Skeletal muscle tissue (tissue), 4 donors: ENCODE measurements around the gene S1PR4. TPM values are rescaled to one million over a fixed set of nuclear protein-coding genes. Genes with fewer than 3 reads are reported as not detected.
A peak's percentile ranks its signal among the peaks of the same experiment; 100 is the strongest.

Experiments
- H3K27ac ChIP-seq: one replicate; pipeline ENCODE4 v1.7.0; 2013; ENCODE audit warnings: mild to moderate bottlenecking, low read depth, low read length, inconsistent platforms
- H3K27me3 ChIP-seq, 3 donors: one replicate each; pipeline ENCODE4 v1.7.0; 2013; ENCODE audit warnings: low read length in 3 of 3; ENCODE audit not compliant: control insufficient read depth in 3 of 3, insufficient read depth in 3 of 3
- H3K36me3 ChIP-seq, 3 donors: one replicate each; pipeline ENCODE4 v1.7.0; 2013; ENCODE audit warnings: low read length in 3 of 3; ENCODE audit not compliant: control insufficient read depth in 3 of 3, insufficient read depth in 3 of 3
- H3K4me1 ChIP-seq, 3 donors: one replicate each; pipeline ENCODE4 v1.7.0; 2013; ENCODE audit warnings: low read length in 3 of 3, mild to moderate bottlenecking in 3 of 3; ENCODE audit not compliant: control insufficient read depth in 3 of 3, insufficient read depth in 3 of 3
- H3K4me3 ChIP-seq, 3 donors: one replicate each; pipeline ENCODE4 v1.7.0; 2013; ENCODE audit warnings: low read length in 3 of 3
- H3K9ac ChIP-seq, 3 donors: one replicate each; pipeline ENCODE4 v1.7.0; 2013; ENCODE audit warnings: low read length in 3 of 3, mild to moderate bottlenecking in 3 of 3, moderate library complexity in 2 of 3, low read depth in 1 of 3
- H3K9me3 ChIP-seq, 3 donors: one replicate each; pipeline ENCODE4 v1.7.0; 2013; ENCODE audit warnings: low read length in 3 of 3; ENCODE audit not compliant: control insufficient read depth in 3 of 3
- total RNA-seq: library from RNA; depleted of rRNA; stranded (reverse); fragments of >200 nt; gene quantifications from one replicate; pipeline ENCODE4 v1.2.3, GENCODE V29; 2014
- donor health status: Osteomylitis.

Gene S1PR4
- total RNA-seq, 1 donor from 2014 or later: 2.1 TPM

DNA sequence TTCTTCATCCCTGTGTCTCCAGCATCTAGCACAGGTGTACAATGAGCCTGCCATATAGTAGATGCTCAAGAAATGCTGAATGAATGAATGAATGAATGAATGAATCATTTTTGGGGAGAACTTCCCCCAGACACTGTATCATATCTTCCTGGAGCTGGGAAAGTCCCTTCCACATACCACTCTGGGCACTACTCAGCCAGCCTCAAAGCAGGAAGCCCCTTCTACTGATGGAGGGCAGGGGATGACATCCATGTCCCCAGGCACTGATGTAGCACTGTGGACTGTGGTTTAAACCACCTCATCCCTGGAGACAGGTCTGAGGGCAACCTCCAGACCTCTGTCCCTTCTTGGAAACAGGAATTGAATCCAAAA is 37.9 kb upstream of the S1PR4 start:
- H3K27ac ChIP-seq: no peak overlapping the region
- peaks cover 4 to 11% (median 8%) of the 10 kb centered on the region in 3 donors for H3K4me1 ChIP-seq
- no peaks in the 10 kb centered on the region for H3K36me3 ChIP-seq
- H3K4me3 ChIP-seq: no peak overlapping the region
- H3K27me3 ChIP-seq: peaks cover 0 to 7% (median 0%) of the 10 kb centered on the region in 3 donors
- no peak overlapping the region for H3K9ac ChIP-seq
- no peaks in the 10 kb centered on the region for H3K9me3 ChIP-seq

- Histone ChIP-seq H3K4me3 (peak overlapping the region in 1 of 3 donors; percentile 41), H3K9ac (no peak overlapping the region), H3K27me3 (peaks cover 0 to 14% (median 4%) of the 10 kb centered on the region in 3 donors), H3K4me1 (peaks cover 4 to 11% (median 4%) of the 10 kb centered on the region in 3 donors), H3K36me3 (no peaks in the 10 kb centered on the region), H3K9me3 (no peaks in the 10 kb centered on the region), H3K27ac (peak overlapping the region; percentile 66)
Observed at GRCh38 chr19:3142292-3142670, 36.3 kb upstream of the S1PR4 start.

- Histone ChIP-seq H3K4me3 (no peak overlapping the region), H3K36me3 (no peaks in the 10 kb centered on the region), H3K27me3 (peaks cover 0 to 14% (median 4%) of the 10 kb centered on the region in 3 donors), H3K9ac (no peak overlapping the region), H3K9me3 (no peaks in the 10 kb centered on the region), H3K4me1 (peaks cover 4 to 11% (median 4%) of the 10 kb centered on the region in 3 donors), H3K27ac (peak overlapping the region; percentile 66)
Observed at GRCh38 chr19:3142781-3143337, 35.7 kb upstream of the S1PR4 start.

GRCh38 chr19:3145909-3146676 is 32.5 kb upstream of the S1PR4 start:
- no peaks in the 10 kb centered on the region for H3K36me3 ChIP-seq
- H3K4me1 ChIP-seq: peaks cover 4 to 11% (median 4%) of the 10 kb centered on the region in 3 donors
- H3K9ac ChIP-seq: no peak overlapping the region
- H3K27ac ChIP-seq: no peak overlapping the region
- H3K9me3 ChIP-seq: no peaks in the 10 kb centered on the region
- H3K4me3 ChIP-seq: no peak overlapping the region
- H3K27me3 ChIP-seq: peaks cover 8 to 33% (median 12%) of the 10 kb centered on the region in 3 donors

DNA sequence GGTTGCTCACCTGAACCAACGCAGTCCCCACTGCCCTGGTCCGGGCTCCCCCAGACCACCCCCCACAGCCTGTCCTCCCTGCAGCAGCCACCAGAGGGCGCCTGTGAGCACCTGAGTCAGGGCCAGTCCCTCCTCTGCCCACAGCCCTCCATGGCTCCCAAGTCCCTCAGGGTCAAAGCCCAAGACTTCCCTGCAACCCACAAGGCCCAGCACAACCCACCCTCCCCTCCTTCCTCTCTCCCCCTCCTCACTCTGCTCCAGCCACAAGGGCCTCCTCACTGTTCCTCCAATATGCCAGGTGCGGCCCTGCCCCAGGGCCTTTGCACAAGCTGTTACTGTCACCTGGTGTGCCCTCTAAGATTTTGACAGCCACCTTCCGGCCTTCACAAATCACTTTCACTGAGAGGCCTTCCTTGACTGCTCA is 31.9 kb upstream of the S1PR4 start:
- Histone ChIP-seq H3K27ac (no peak overlapping the region), H3K9ac (no peak overlapping the region), H3K9me3 (no peaks in the 10 kb centered on the region), H3K4me1 (peaks cover 1 to 9% (median 2%) of the 10 kb centered on the region in 3 donors), H3K27me3 (peaks cover 12 to 37% (median 13%) of the 10 kb centered on the region in 3 donors), H3K36me3 (no peaks in the 10 kb centered on the region), H3K4me3 (no peak overlapping the region)

DNA sequence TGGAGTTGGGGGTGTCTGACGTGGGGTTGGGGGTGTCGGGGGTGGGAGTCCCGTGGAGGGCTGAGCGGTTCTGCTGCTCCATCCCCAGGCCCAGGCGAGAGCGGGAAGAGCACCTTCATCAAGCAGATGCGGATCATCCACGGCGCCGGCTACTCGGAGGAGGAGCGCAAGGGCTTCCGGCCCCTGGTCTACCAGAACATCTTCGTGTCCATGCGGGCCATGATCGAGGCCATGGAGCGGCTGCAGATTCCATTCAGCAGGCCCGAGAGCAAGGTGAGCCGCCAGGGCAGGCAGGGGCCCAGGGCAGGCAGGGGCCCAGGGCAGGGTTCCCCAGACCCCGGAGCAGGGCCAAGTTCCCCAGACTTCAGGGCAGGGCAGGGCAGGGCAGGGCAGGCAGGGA is 30.1 kb upstream of the S1PR4 start:
- Histone ChIP-seq H3K36me3 (no peaks in the 10 kb centered on the region), H3K9me3 (no peaks in the 10 kb centered on the region), H3K9ac (no peak overlapping the region), H3K4me1 (no peaks in the 10 kb centered on the region), H3K27ac (no peak overlapping the region), H3K4me3 (no peak overlapping the region), H3K27me3 (peaks cover 12 to 38% (median 13%) of the 10 kb centered on the region in 3 donors)

GRCh38 chr19:3149089-3149488 is 29.5 kb upstream of the S1PR4 start:
- Histone ChIP-seq H3K9me3 (no peaks in the 10 kb centered on the region), H3K4me1 (no peaks in the 10 kb centered on the region), H3K36me3 (no peaks in the 10 kb centered on the region), H3K27ac (no peak overlapping the region), H3K27me3 (peaks cover 12 to 38% (median 13%) of the 10 kb centered on the region in 3 donors), H3K9ac (no peak overlapping the region), H3K4me3 (no peak overlapping the region)

DNA sequence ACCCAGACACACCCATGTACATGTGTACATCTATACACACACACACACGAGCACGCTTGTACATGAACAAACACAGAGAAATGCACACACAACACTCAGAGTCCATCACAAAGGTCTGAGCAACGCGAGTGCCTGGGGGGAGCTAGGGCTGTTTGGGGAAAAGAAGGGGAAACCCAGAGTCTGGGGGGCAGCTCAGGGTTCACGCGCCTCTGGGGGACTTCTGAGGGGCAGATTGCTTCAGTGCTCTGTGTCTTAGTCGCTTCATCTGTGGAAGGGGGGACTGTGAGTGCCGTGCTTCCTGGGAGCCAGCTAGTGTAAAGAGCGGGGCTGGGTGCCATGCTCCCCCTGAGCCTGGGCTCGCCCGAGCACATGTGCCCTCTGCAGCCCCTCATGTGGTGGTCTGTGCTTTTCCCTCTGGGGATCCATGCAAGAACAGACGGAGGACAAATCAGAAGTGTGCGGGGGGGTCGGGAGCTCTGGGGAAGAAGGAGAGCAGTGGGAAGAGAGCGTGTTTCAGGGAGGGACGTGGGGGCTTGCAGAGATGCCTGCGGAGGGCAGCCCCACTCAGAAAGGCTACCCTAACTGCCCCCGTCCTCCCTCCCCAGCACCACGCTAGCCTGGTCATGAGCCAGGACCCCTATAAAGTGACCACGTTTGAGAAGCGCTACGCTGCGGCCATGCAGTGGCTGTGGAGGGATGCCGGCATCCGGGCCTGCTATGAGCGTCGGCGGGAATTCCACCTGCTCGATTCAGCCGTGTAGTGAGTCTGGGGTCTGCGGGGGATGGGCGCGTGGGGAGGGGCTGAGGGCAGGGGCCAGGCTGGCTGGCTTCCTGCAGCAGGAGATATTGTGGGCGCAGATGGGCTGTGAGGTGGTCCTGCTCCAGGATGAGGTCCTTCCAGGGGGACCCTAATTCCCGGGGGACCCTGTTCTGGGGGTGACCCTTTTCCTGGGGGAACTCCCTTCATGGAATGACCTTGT is 28.8 kb upstream of the S1PR4 start:
- Histone ChIP-seq H3K27me3 (peaks cover 12 to 38% (median 13%) of the 10 kb centered on the region in 3 donors), H3K4me3 (no peak overlapping the region)

DNA sequence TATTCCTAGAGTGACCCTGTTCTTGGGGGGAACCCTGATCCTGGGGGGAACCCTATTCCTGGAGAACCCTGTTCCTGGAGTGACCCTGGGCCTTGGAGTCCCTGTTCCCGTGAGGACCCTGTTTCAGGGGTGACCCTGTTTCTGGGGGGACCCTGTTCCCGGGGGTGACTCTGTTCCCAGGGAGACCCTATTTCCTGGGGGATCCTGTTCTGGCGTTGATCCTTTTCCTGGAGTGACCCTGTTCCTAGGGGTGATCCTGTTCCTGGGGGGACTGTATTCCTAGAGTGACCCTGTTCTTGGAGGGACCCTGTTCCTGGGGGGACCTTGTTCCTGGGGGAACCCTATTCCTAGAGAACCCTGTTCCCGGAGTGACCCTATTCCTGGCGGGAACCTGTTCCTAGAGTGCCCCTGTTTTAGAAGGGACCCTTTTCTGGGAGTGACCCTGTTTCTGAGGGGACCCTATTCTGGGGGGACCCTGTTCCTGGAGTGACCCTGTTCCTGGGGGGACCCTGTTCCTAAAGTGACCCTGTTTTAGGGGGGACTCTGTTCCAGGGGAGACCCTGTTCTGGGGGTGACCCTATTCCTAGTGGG is 27.7 kb upstream of the S1PR4 start:
- Histone ChIP-seq H3K9ac (no peak overlapping the region), H3K4me1 (peaks cover 0 to 10% (median 8%) of the 10 kb centered on the region in 3 donors), H3K27me3 (peaks cover 13 to 35% (median 14%) of the 10 kb centered on the region in 3 donors), H3K4me3 (no peak overlapping the region), H3K36me3 (peaks cover 0 to under 1% (median 0%) of the 10 kb centered on the region in 3 donors), H3K9me3 (no peaks in the 10 kb centered on the region), H3K27ac (no peak overlapping the region)

More for the DNA sequence above, 28.8 kb upstream of the S1PR4 start:
- Histone ChIP-seq H3K27ac (no peak overlapping the region), H3K9me3 (no peaks in the 10 kb centered on the region), H3K9ac (no peak overlapping the region), H3K36me3 (no peaks in the 10 kb centered on the region), H3K4me1 (peaks cover 0 to 2% (median 2%) of the 10 kb centered on the region in 3 donors)
